ENCODE results near the gene RAB29.

Gene RAB29

GRCh38 chr1:205794011-205794730, 18.9 kb upstream of the RAB29 start:
- no peak for FAIRE-seq

GRCh38 chr1:205792961-205793673, 17.8 kb upstream of the RAB29 start:
- no peak for FAIRE-seq

- no peak for FAIRE-seq
These were observed 17.2 kb upstream of the RAB29 start for GRCh38 chr1:205792481-205792881.

GRCh38 chr1:205791568-205792180, 16.4 kb upstream of the RAB29 start:
- no peak for FAIRE-seq

GRCh38 chr1:205787287-205787916, 12.1 kb upstream of the RAB29 start:
- no peak for FAIRE-seq

- no peak for FAIRE-seq
These were observed 11.3 kb upstream of the RAB29 start for GRCh38 chr1:205786601-205787000.

- FAIRE-seq, result no peak
These were observed 10.2 kb upstream of the RAB29 start for GRCh38 chr1:205785446-205785845.

- FAIRE-seq, result no peak
These were observed 8.6 kb upstream of the RAB29 start for GRCh38 chr1:205783904-205784303.

GRCh38 chr1:205783433-205783795, 8.1 kb upstream of the RAB29 start:
- FAIRE-seq, result no peak

- FAIRE-seq, result no peak
These were observed 7.5 kb upstream of the RAB29 start for GRCh38 chr1:205782627-205783432.

GRCh38 chr1:205780335-205780734, 5.1 kb upstream of the RAB29 start:
- no peak for FAIRE-seq

- no peak for FAIRE-seq
These were observed 2.7 kb upstream of the RAB29 start for GRCh38 chr1:205777994-205778393.

GRCh38 chr1:205775717-205776056, 405 bp upstream of the RAB29 start:
- FAIRE-seq, result no peak

GRCh38 chr1:205774198-205775014, 876 bp downstream of the RAB29 start:
- no peak for FAIRE-seq

- FAIRE-seq, result no peak
These were observed 2.7 kb downstream of the RAB29 start for GRCh38 chr1:205772607-205773032.

GRCh38 chr1:205770618-205771017, 4.7 kb downstream of the RAB29 start:
- no peak for FAIRE-seq

GRCh38 chr1:205769641-205770365, 5.5 kb downstream of the RAB29 start:
- no peak for FAIRE-seq

- FAIRE-seq, result no peak
These were observed 8.0 kb downstream of the RAB29 start for GRCh38 chr1:205767248-205767647.

GRCh38 chr1:205766570-205766969, 8.7 kb downstream of the RAB29 start:
- FAIRE-seq, result no peak

- no peak for FAIRE-seq
These were observed 9.2 kb downstream of the RAB29 start for GRCh38 chr1:205766038-205766437.

GRCh38 chr1:205764578-205764977, 10.7 kb downstream of the RAB29 start:
- FAIRE-seq, result no peak
